Lung (tissue), 12 donors: ENCODE measurements around the gene TBC1D22A. TPM values are rescaled to one million over a fixed set of nuclear protein-coding genes. Genes with fewer than 3 reads are reported as not detected.

Experiments used
- ATAC-seq: fragments of 200-7000 bp; cut with Tn5 transposase; one replicate; pipeline ENCODE4 v1.9.1; 2020; ENCODE audit warnings: moderate number of reproducible peaks; ENCODE audit not compliant: insufficient read depth, low FRiP score
- DNase-seq, 3 donors: peaks; one replicate each; pipeline ENCODE4 v3.0.0-alpha.2; 2013 to 2017
- H3K27ac ChIP-seq, 2 donors: one replicate each; pipeline ENCODE4 v1.5.1; 2013; ENCODE audit warnings: mild to moderate bottlenecking in 2 of 2, moderate library complexity in 2 of 2, control low read depth in 1 of 2, inconsistent platforms in 1 of 2, low read depth in 1 of 2, low read length in 1 of 2
- H3K27me3 ChIP-seq, 3 donors: one replicate each; pipeline ENCODE4 v1.5.1; 2013; ENCODE audit warnings: low read length in 2 of 3; ENCODE audit not compliant: control insufficient read depth in 3 of 3, insufficient read depth in 3 of 3
- H3K36me3 ChIP-seq, 4 donors: one replicate each; pipeline ENCODE4 v1.5.1; 2013; ENCODE audit warnings: low read length in 4 of 4, mild to moderate bottlenecking in 1 of 4, moderate library complexity in 1 of 4; ENCODE audit not compliant: control insufficient read depth in 4 of 4, insufficient read depth in 4 of 4
- H3K4me1 ChIP-seq, 5 donors: one replicate each; pipeline ENCODE4 v1.5.1; 2013; ENCODE audit warnings: low read length in 5 of 5, mild to moderate bottlenecking in 2 of 5, moderate library complexity in 1 of 5; ENCODE audit not compliant: control insufficient read depth in 5 of 5, insufficient read depth in 5 of 5
- H3K4me3 ChIP-seq: one replicate; pipeline ENCODE4 v1.5.1; 2013; ENCODE audit warnings: mild to moderate bottlenecking, control low read depth, moderate library complexity
- H3K9ac ChIP-seq, 2 donors: one replicate each; pipeline ENCODE4 v1.5.1; 2013; ENCODE audit warnings: low read length in 2 of 2, control low read depth in 1 of 2; ENCODE audit not compliant: insufficient read depth in 1 of 2
- H3K9me3 ChIP-seq, 4 donors: one replicate each; pipeline ENCODE4 v1.5.1; 2013; ENCODE audit warnings: low read length in 3 of 4, mild to moderate bottlenecking in 1 of 4, moderate library complexity in 1 of 4; ENCODE audit not compliant: control insufficient read depth in 4 of 4, insufficient read depth in 3 of 4
- WGBS, 2 donors: extraction: QIAGEN DNeasy Blood & Tissue Kit; methylation state at CpG; one replicate each; pipeline ENCODE4 v1.1.7; 2013; 5-methylcytosine and 5-hydroxymethylcytosine counted together
- polyA plus RNA-seq, 2 donors: library from polyadenylated mRNA; stranded (reverse); fragments of 200-250 nt; gene quantifications; one replicate each; pipeline ENCODE4 v1.2.1, GENCODE V29; 2013
- total RNA-seq, 2 donors: library from RNA; depleted of rRNA in 1 of 2; stranded (reverse); fragments of >200 nt in 1 of 2; gene quantifications; one replicate each; pipeline ENCODE4 v1.2.1, GENCODE V29; 2014 to 2021
- TF ChIP-seq, protein P1 (sequence below): IDR thresholded peaks from 2 replicates; pipeline ENCODE4 v1.5.1; 2012; ENCODE audit warnings: mild to moderate bottlenecking; ENCODE audit errors: control extremely low read depth, extremely low read depth
- donor health status: control.
- donor health status: control.
- donor health status: Bipolar disorder and iron deficiency.
- donor health status: healthy.
- donor health status: DM: yes; HTN: yes; CAD: no.

The TBC1D22A gene
- total and polyA plus RNA-seq, 4 donors, result 20.2 to 38.4 (median 21.0) TPM

DNA sequence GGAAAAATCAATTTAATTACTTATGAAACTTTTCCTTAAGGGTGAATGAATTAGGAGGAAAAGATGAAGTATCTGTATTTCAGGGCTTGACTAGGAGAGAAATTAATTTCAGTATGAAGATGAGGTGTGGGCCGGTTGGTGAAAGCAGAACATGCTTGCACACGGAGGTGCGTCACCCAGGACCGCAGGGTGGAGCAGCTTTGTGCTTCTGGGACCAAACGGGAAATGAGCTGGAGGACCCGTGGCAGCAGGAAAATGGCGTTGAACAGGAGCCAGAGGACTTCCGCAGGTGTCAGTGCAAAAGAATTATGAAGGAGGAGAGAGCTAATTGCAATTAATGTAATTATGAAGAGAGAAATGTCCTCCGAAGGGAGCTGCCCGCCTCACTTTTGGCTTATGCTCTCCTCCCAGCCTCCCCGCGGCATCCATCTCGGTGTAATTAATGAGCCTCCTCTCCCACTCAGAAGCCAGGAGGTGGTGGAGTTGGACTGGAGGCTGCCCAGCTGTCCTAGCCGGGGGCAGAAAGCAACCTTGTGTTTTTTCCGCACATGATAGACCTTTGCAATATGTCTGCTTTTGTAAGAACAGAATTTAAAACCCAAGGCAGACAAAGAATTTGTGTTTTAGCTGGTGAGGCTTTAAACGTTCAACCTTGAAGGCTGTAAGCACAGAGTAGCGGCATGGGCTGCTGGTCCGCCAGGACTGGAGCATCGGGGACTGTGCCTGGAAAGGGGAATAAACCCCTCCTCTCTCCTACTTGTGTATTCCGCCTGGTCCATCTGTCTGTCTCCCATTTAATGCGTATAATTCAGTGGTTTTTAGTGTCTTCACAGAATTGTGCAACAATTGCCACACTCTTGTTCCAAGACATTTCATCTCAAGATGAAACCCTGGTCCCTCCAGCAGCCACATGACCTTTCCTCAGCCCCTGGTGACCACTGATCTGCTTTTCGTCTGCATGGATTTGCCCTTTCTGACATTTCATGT lies 180.6 kb downstream of the TBC1D22A start:
- Histone ChIP-seq H3K4me3 (no peak overlapping the region), H3K9me3 (no peaks in the 10 kb centered on the region), H3K4me1 (peaks cover 0 to 17% (median 0%) of the 10 kb centered on the region in 5 donors), H3K27ac (peak overlapping the region; percentile 47 to 91), H3K9ac (no peak overlapping the region), H3K27me3 (no peaks in the 10 kb centered on the region), H3K36me3 (peaks cover 0 to 4% (median under 1%) of the 10 kb centered on the region in 4 donors)
- DNase-seq, result peak in 2 of 3 donors; percentile 14 to 35
- TF ChIP-seq, protein P1, sequence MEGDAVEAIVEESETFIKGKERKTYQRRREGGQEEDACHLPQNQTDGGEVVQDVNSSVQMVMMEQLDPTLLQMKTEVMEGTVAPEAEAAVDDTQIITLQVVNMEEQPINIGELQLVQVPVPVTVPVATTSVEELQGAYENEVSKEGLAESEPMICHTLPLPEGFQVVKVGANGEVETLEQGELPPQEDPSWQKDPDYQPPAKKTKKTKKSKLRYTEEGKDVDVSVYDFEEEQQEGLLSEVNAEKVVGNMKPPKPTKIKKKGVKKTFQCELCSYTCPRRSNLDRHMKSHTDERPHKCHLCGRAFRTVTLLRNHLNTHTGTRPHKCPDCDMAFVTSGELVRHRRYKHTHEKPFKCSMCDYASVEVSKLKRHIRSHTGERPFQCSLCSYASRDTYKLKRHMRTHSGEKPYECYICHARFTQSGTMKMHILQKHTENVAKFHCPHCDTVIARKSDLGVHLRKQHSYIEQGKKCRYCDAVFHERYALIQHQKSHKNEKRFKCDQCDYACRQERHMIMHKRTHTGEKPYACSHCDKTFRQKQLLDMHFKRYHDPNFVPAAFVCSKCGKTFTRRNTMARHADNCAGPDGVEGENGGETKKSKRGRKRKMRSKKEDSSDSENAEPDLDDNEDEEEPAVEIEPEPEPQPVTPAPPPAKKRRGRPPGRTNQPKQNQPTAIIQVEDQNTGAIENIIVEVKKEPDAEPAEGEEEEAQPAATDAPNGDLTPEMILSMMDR, result no peak
- 35 to 64% methylated on average over 22 of the region's 22 CpGs for WGBS, 2 donors
- ATAC-seq, result no peak

DNA sequence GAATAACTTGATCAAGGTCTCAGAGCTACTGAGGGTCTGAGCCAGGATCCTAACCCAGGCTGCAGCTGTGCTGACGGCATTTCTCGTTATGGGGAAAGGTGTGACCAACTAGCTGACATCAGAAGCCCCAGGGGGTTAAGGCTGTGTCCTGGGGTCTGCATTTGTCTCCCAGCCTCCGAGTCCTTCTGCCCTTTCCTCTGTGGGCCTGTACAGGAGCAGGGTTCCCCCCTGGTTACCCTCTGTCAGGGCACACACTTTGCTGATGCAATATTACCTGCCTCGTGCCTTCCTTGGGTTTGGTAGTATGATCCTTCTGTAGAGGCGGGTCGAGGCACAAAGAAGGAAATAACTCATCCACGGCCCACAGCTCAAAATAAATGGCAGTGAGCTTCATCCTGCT lies 183.0 kb downstream of the TBC1D22A start:
- no peak for DNase-seq
- Histone ChIP-seq H3K36me3 (peaks cover 0 to 10% (median 6%) of the 10 kb centered on the region in 4 donors), H3K4me3 (no peak overlapping the region), H3K4me1 (peaks cover 0 to 17% (median 0%) of the 10 kb centered on the region in 5 donors), H3K27me3 (no peaks in the 10 kb centered on the region), H3K27ac (no peak overlapping the region), H3K9me3 (no peaks in the 10 kb centered on the region), H3K9ac (no peak overlapping the region)
- TF ChIP-seq, protein P1, result no peak
- ATAC-seq, result no peak
- WGBS, 2 donors, result 91 to 92% methylated on average over 7 of the region's 7 CpGs

DNA sequence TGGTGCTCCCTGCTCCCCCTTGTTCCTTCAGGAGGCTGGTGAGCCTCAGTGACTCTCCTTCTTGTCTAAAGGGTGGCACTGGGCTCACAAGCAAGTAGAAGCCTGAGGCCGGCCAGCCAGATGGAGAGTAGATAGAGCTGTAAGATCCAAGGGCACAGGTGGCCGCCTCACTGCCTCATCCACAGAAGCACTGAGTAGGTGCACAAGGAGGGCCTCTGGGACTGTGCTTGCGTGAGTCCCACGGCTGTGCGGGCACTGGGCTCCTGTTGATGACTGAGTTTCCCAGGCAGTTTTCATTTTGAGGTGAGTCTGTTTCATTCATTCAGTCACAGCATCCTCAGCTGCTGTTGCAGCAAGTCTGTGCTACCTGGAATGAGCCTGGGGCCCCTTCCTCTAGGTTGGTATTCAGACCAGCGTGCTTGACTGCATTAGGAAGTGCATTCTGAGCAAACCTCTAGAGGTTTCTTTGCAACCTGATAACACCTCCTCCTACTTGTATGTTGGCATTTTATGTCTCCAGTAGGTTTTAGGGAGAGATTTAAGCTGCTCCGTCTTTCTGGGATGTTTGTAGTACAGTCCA lies 184.0 kb downstream of the TBC1D22A start:
- H3K9ac ChIP-seq, result no peak overlapping the region
- ATAC-seq, result no peak
- peaks cover 0 to 17% (median 0%) of the 10 kb centered on the region in 5 donors for H3K4me1 ChIP-seq
- no peak overlapping the region for H3K27ac ChIP-seq
- no peak for DNase-seq
- peaks cover 0 to 12% (median 7%) of the 10 kb centered on the region in 4 donors for H3K36me3 ChIP-seq
- no peak overlapping the region for H3K4me3 ChIP-seq
- TF ChIP-seq, protein P1, result no peak
- H3K9me3 ChIP-seq, result no peaks in the 10 kb centered on the region
- WGBS, 2 donors, result 97 to 98% methylated on average over 7 of the region's 7 CpGs
- H3K27me3 ChIP-seq, result no peaks in the 10 kb centered on the region
